Keratinocyte (primary cell): ENCODE measurements around the gene DAO.

ENCODE experiments used
- CTCF ChIP-seq, 3 experiments: IDR thresholded peaks in 1 of 3; conservative IDR thresholded peaks in 1 of 3; optimal IDR thresholded peaks in 1 of 3; 2 replicates in 2 of 3; 3 replicates in 1 of 3; pipeline versions ENCODE3 to v1.5.1; 2011; ENCODE audit warnings: low read length in 3 of 3, mild to moderate bottlenecking in 3 of 3, moderate library complexity in 2 of 3, control low read depth in 1 of 3, inconsistent platforms in 1 of 3; ENCODE audit not compliant: insufficient read depth in 2 of 3; ENCODE audit errors: extremely low read depth in 1 of 3
- EZH2 ChIP-seq: IDR thresholded peaks from one replicate; pipeline ENCODE4 v1.6.1; 2012; ENCODE audit warnings: inconsistent platforms, mild to moderate bottlenecking, low read length, moderate library complexity

GRCh38 chr12:108918206-108918605, 38.3 kb downstream of the DAO start:
- TF ChIP-seq EZH2, result no peak
- TF ChIP-seq CTCF (optimal IDR thresholded peaks at IDR 0.05 in 1 of 3, IDR thresholded peaks at IDR 0.05 in 1 of 3, conservative IDR thresholded peaks at IDR 0.05 in 1 of 3; ENCODE audit: extremely low read depth in 1 of 3, insufficient read depth in 2 of 3, low read length in 3 of 3), result no peak
